ENCODE measurements around the gene BICD1.

DNA sequence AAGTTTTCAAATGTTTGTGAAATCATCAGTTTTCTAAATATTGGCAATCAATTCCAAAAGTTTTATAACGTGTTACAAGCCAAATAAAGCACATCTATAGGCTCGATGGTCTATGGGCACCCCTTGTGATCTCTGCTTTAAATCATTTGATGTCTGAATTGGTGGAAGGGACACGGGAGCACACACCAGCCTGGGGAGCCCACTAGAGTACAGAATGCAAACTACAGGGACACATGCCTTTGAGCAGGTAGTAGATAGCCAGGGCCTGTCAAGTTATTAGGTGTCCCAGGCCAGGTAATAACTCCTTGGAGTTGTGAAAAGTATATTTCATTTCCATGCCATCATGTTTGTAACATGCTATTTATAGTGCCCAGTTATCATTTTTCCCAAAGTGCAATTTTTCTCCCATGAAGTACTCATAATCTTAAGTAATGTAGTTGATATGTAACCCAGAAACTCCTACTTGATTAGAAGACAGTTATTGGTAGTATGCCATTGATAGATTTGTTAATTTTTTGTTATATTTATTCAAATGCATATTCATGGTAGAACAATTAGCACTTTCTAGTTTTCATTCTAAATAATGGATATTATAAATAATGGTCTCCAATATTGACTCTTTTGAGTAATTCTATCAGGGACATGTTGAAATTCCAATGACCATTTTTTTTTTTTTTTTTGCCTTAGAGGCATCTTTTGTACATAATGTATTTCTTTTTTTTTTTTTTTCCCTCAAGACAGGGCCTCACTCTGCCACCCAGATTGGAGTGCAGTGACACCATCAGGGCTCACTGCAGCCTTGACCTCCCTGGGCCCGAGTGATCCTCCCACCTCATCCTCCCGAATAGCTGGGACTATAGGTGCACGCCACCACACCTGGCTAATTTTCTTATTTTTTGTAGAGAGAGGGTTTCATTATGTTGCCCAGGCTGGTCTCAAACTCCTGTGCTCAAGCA is 195.8 kb downstream of the BICD1 start:
- peak; percentile 45 for TF ChIP-seq CTCF (IDR thresholded peaks at IDR 0.05; ENCODE audit: insufficient read depth, low read length)
- TF ChIP-seq POLR2AphosphoS5 (IDR thresholded peaks at IDR 0.05; ENCODE audit: low read depth), result no peak
- TF ChIP-seq GABPA (IDR thresholded peaks at IDR 0.05; ENCODE audit: low read depth), result no peak
- no peak for TF ChIP-seq REST (IDR thresholded peaks at IDR 0.05; ENCODE audit: insufficient replicate concordance, low read depth)

Measured in HL-60 (cell line).